GM12873 (cell line): ENCODE measurements around the gene MSTN.

Source experiments
- TF ChIP-seq, protein P1 (sequence below): IDR thresholded peaks from 2 replicates; pipeline ENCODE4 v1.5.1; 2012; ENCODE audit warnings: low read depth, mild to moderate bottlenecking, moderate library complexity, low read length, control low read depth; ENCODE audit not compliant: insufficient read depth; ENCODE audit errors: missing control alignments

MSTN gene

DNA sequence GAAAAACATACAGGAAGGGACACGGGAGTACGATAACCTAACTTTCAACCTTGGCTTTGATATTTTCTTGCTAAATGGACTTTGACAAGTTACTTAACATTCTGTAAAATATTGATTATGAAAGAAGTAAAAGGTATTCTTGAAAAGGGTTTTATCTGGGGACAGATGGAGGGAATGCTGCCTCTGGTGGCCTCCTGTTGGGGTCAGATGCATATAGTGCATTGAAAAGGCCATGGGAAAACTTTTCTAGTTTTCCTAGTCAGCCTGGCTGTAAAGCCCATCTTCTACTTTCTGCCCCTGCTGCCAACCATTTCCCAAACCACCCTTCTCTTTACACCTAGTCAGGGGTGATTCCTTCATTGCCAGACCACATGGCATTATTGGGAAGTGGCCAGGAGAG, 22.2 kb upstream of the MSTN start:
- TF ChIP-seq, protein P1, sequence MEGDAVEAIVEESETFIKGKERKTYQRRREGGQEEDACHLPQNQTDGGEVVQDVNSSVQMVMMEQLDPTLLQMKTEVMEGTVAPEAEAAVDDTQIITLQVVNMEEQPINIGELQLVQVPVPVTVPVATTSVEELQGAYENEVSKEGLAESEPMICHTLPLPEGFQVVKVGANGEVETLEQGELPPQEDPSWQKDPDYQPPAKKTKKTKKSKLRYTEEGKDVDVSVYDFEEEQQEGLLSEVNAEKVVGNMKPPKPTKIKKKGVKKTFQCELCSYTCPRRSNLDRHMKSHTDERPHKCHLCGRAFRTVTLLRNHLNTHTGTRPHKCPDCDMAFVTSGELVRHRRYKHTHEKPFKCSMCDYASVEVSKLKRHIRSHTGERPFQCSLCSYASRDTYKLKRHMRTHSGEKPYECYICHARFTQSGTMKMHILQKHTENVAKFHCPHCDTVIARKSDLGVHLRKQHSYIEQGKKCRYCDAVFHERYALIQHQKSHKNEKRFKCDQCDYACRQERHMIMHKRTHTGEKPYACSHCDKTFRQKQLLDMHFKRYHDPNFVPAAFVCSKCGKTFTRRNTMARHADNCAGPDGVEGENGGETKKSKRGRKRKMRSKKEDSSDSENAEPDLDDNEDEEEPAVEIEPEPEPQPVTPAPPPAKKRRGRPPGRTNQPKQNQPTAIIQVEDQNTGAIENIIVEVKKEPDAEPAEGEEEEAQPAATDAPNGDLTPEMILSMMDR = no peak

DNA sequence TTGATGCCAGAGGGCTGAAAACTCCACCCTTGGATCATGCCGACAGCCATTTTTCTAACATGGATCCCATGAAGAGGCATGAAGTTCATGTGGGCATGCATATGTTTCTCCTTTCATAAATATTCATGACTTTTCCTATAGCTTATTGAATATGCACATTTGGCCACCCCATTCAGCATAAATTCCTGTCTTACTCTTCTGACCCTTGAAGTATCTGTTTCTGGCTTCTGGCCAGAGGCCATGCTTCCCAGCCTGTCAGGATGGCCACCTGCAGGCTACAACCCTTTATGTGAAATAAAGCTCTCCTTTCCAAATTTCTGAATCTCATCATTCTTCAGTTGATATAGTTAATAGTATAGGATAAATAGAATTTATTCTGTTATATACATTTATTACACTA, 19.6 kb upstream of the MSTN start:
- TF ChIP-seq, protein P1 = no peak

DNA sequence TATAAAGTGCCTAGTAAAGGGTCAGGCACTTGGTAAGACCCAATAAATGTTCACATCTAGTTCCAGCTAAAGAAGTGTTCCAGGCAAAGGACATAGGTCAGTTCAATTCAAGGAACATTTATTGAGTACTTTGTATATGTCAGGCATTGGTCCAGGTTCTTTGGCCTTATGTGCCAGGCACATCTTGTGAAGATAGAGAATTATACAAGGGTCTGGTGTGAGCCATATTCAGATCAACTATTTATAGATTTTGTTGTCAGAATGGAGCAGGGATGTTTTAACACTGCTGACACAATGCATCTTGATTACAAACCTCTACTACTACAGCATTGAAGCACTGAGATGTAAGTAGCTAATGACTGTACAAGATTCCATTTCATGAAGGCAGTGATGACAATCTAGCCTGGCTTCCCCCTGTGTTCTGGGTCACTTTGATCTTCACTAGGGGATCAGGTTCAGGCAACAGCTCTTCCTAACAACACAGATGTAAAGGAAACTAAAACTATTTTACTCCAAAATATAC, 18.1 kb upstream of the MSTN start:
- TF ChIP-seq, protein P1 = no peak

DNA sequence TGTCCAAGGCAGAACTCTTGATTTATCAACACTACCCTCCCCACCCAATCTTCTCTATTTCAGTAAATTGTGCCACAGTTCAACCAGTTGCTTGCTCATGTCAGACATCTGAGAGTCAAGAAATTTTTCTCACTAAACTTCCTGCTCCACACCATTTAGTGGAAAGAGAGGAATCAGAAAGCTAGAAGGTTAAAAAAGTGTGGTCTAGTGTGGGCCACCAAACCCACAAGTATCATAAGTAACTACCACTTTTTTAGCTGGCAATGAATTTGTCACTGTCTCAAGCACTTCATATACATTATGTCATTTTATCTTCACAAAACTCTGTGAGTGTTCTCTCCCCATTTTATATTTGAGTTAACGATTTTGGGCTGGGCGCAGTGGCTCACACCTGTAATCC, 16.6 kb upstream of the MSTN start:
- TF ChIP-seq, protein P1 = no peak

DNA sequence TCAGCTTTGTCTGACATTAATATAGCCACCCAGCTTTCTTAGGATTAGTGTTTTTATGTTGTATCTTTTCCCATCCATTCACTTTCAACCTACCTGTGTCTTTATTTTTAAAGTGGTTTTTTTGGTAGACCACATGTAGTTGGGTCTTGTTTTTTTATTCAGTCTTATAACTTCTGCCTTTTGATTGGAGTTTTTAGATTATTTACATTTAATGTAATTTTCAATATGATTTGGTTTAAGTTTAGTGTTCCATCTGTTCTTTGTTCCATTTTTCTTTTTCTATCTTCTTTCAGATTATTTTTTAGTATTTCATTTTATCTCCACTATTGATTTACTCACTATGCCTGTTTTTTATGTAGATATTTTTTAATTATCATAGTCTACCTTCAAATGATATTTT, 13.1 kb upstream of the MSTN start:
- TF ChIP-seq, protein P1 = no peak

DNA sequence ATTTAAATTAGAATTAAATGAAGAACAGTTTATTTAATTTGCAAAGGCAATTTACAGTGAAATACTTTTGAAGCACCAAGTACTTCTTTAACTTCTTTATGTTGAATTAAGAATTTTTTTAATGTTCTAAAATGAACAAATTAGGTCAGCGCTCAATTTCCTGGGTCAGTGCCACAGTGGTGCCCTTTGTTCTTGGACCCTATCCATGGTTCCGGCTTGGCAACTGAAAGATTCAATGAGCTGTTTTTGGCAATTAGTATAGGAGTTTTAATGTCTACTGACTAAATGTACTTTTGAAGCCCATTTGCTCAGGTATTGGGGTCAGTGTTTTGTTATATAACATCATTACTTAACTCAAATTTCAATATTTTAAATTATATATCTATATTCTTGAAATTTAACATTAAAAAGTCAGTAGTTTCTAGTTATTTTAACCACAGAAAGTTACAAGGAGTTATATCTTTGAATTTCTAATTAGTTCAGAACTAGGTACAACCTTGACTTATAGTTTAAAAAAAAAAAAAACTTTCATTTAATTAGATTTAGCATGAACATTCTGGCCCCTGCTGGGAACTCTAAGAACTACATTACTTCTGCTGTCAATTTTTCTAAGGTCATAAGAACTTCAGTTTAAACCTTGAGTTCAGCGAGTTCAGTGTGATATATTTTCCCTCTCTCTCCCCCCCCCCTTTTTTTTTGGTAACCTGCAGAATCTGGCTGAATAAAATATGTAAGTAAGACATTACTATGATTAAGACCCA, 7.6 kb upstream of the MSTN start:
- TF ChIP-seq, protein P1 = peak; percentile 49

DNA sequence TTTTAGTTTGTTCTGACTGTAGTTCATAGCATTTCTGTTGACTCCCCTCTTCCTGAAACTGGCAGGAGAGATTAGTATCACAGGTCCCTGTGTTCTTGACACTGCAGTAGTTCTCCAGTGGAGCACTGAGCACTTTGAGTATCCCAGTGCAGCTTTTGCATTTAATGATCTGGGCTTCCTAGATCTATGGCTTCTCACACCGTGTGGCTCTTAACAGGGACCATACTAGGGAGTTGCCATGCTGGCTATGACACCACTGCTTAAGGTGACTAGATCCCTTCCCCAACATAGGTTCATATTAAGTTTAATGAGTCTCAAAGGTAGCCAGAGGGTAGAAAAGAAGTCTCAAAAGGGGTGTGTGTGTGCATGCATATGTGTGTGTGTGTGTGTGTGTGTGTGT, 6.2 kb upstream of the MSTN start:
- TF ChIP-seq, protein P1 = no peak
